ENCODE data around the gene LARGE1. TPM values are rescaled to one million over a fixed set of nuclear protein-coding genes. Genes with fewer than 3 reads are reported as not detected.

LARGE1 gene
- polyA plus RNA-seq, 3 donors, result 0.05 to 0.13 TPM; not detected in 1

- TF ChIP-seq, protein P1, sequence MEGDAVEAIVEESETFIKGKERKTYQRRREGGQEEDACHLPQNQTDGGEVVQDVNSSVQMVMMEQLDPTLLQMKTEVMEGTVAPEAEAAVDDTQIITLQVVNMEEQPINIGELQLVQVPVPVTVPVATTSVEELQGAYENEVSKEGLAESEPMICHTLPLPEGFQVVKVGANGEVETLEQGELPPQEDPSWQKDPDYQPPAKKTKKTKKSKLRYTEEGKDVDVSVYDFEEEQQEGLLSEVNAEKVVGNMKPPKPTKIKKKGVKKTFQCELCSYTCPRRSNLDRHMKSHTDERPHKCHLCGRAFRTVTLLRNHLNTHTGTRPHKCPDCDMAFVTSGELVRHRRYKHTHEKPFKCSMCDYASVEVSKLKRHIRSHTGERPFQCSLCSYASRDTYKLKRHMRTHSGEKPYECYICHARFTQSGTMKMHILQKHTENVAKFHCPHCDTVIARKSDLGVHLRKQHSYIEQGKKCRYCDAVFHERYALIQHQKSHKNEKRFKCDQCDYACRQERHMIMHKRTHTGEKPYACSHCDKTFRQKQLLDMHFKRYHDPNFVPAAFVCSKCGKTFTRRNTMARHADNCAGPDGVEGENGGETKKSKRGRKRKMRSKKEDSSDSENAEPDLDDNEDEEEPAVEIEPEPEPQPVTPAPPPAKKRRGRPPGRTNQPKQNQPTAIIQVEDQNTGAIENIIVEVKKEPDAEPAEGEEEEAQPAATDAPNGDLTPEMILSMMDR (IDR thresholded peaks at IDR 0.05), result no peak
- Histone ChIP-seq H3K4me2 (replicated peaks; ENCODE audit: extremely low read depth, low read length, poor library complexity, severe bottlenecking) (no peak overlapping the region), H3K79me2 (ENCODE audit: insufficient read depth, low read length) (no peaks in the 10 kb centered on the region), H3K27me3 (ENCODE audit: control insufficient read depth in 2 of 2, insufficient read depth in 2 of 2, low read length in 2 of 2) (no peaks in the 10 kb centered on the region), H3K9ac (ENCODE audit: insufficient read depth, low read length, poor library complexity, severe bottlenecking) (no peak overlapping the region), H4K20me1 (ENCODE audit: insufficient read depth, low read length) (no peaks in the 10 kb centered on the region), H3K36me3 (replicated peaks in 1 of 2; ENCODE audit: control insufficient read depth in 1 of 2, insufficient read depth in 2 of 2, low read length in 2 of 2) (no peaks in the 10 kb centered on the region), H3K9me3 (replicated peaks in 1 of 2; ENCODE audit: control insufficient read depth in 1 of 2, insufficient read depth in 1 of 2, low read length in 2 of 2) (no peaks in the 10 kb centered on the region), H3K27ac (ENCODE audit: low read depth in 1 of 2, low read length in 2 of 2) (no peak overlapping the region), H3K4me3 (replicated peaks in 1 of 3; ENCODE audit: low read depth in 2 of 3, low read length in 3 of 3) (no peak overlapping the region), H2AFZ (ENCODE audit: insufficient read depth, low read depth, low read length, poor library complexity, severe bottlenecking) (no peak overlapping the region), H3K4me1 (ENCODE audit: control insufficient read depth in 1 of 2, insufficient read depth in 2 of 2, low read length in 2 of 2) (no peaks in the 10 kb centered on the region)
- intact Hi-C loops (cut with micrococcal nuclease), result no loop called here
- Mint-ChIP-seq H3K27ac (no peak overlapping the region), H3K9me3 (peaks cover 0 to 8% (median 3%) of the 10 kb centered on the region in 7 donors), H3K27me3 (ENCODE audit: low read depth in 3 of 3) (peaks cover 2 to 10% (median 3%) of the 10 kb centered on the region in 3 donors), H3K4me1 (no peaks in the 10 kb centered on the region), H3K36me3 (no peaks in the 10 kb centered on the region), H3K4me3 (no peak overlapping the region)
- WGBS (ENCODE audit: insufficient coverage), result 87% methylated on average over 4 of the region's 6 CpGs
- no peak for DNase-seq
Measured at GRCh38 chr22:33909075-33909458, 11.2 kb downstream of the LARGE1 start.

DNA sequence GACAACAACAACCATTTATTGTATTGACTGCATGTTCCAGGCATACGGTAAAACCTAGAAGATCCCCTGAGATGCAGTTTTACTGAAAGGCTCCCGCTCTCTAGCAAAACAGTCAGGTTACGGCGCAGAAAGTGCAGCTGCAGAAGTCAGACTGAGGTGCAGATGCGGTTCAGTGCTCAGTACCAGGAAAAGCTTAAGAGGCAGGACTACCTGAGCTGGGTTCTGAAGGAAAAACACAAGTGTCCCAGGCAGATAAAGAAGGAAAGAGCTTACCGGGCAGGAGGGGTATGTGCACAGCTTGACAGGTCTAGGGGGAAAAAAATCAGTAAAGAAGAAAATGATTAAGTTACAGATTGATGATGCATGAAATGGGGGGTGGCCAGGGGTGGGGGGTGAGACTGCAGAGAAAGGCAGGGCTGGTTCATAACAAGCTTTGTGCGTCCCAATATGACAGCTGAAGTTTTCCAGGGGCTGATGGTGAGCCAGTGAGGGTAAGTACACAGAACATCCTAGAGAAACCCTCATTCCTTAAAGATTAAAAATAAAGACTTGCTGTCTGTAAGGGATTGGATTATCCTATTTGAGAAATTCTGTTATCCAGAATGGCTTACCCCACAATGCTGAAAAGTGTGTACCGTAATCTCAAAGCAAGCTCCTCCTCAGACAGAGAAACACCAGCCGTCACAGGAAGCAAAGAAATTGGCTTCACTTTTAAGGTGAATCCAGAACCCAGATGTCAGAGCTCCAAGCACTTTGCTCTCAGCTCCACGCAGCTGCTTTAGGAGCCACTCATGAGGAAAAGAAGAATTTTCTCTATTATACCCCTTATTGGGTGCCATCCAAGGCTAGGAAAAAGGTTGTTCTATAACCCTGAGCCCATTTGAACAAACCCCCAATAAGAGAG is 11.9 kb downstream of the LARGE1 start:
- Mint-ChIP-seq H3K4me3 (no peak overlapping the region), H3K4me1 (no peaks in the 10 kb centered on the region), H3K9me3 (peaks cover 0 to 8% (median 3%) of the 10 kb centered on the region in 7 donors), H3K27ac (no peak overlapping the region), H3K36me3 (no peaks in the 10 kb centered on the region), H3K27me3 (ENCODE audit: low read depth in 3 of 3) (peaks cover 0 to 8% (median 3%) of the 10 kb centered on the region in 3 donors)
- TF ChIP-seq, protein P1 (IDR thresholded peaks at IDR 0.05), result no peak
- Histone ChIP-seq H3K27ac (ENCODE audit: low read depth in 1 of 2, low read length in 2 of 2) (no peak overlapping the region), H4K20me1 (ENCODE audit: insufficient read depth, low read length) (no peaks in the 10 kb centered on the region), H3K79me2 (ENCODE audit: insufficient read depth, low read length) (no peaks in the 10 kb centered on the region), H3K27me3 (ENCODE audit: control insufficient read depth in 2 of 2, insufficient read depth in 2 of 2, low read length in 2 of 2) (no peaks in the 10 kb centered on the region), H3K4me3 (replicated peaks in 1 of 3; ENCODE audit: low read depth in 2 of 3, low read length in 3 of 3) (no peak overlapping the region), H3K36me3 (replicated peaks in 1 of 2; ENCODE audit: control insufficient read depth in 1 of 2, insufficient read depth in 2 of 2, low read length in 2 of 2) (no peaks in the 10 kb centered on the region), H2AFZ (ENCODE audit: insufficient read depth, low read depth, low read length, poor library complexity, severe bottlenecking) (no peak overlapping the region), H3K9me3 (replicated peaks in 1 of 2; ENCODE audit: control insufficient read depth in 1 of 2, insufficient read depth in 1 of 2, low read length in 2 of 2) (no peaks in the 10 kb centered on the region), H3K4me1 (ENCODE audit: control insufficient read depth in 1 of 2, insufficient read depth in 2 of 2, low read length in 2 of 2) (no peaks in the 10 kb centered on the region), H3K9ac (ENCODE audit: insufficient read depth, low read length, poor library complexity, severe bottlenecking) (no peak overlapping the region), H3K4me2 (replicated peaks; ENCODE audit: extremely low read depth, low read length, poor library complexity, severe bottlenecking) (no peak overlapping the region)
- DNase-seq, result no peak
- intact Hi-C loops (cut with micrococcal nuclease), result no loop called here
- WGBS (ENCODE audit: insufficient coverage), result 96% methylated on average over 8 of the region's 10 CpGs
